ENCODE data around the gene HES6.

- TF ChIP-seq POLR2AphosphoS5 (IDR thresholded peaks at IDR 0.05; ENCODE audit: low read depth, low read length) (no peak), TAF1 (IDR thresholded peaks at IDR 0.05; ENCODE audit: borderline replicate concordance, insufficient read depth, low read length) (no peak), REST (IDR thresholded peaks at IDR 0.05; ENCODE audit: insufficient read depth in 1 of 2, low read depth in 2 of 2, low read length in 2 of 2) (no peak)
These were observed 15.3 kb downstream of the HES6 start for GRCh38 chr2:238224356-238225035.

Measured in PFSK-1 (cell line).